Measurements from ENCODE around the gene OTUB1. TPM values are rescaled to one million over a fixed set of nuclear protein-coding genes. Genes with fewer than 3 reads are reported as not detected.
"Not testable (repeated sequence)": the region's sequence is repeated elsewhere in the genome, so short reads cannot be mapped to it uniquely, and the experiment has no call there.

Gene OTUB1
- total RNA-seq, 1 donor from 2014 or later = 51.1 TPM

DNA sequence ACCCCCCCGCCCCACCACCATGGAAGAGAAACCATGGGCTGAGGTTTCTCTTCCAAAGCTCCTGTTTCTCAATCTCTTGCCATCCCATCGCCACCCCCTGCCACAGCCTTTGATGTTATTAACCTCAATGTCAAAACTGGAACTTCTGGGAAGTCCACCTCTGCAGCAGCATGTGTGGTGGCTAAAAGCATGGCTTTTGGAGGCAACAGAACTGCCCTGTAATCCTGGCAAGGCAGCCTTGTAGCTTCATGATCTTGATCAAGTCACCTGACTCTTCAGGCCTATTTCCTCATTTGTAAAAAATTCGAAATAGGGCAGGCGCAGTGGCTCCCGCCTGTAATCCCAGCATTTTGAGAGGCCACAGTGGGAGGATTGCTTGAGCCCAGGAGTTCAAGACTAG, 15.3 kb upstream of the OTUB1 start:
- TF ChIP-seq, protein P1, sequence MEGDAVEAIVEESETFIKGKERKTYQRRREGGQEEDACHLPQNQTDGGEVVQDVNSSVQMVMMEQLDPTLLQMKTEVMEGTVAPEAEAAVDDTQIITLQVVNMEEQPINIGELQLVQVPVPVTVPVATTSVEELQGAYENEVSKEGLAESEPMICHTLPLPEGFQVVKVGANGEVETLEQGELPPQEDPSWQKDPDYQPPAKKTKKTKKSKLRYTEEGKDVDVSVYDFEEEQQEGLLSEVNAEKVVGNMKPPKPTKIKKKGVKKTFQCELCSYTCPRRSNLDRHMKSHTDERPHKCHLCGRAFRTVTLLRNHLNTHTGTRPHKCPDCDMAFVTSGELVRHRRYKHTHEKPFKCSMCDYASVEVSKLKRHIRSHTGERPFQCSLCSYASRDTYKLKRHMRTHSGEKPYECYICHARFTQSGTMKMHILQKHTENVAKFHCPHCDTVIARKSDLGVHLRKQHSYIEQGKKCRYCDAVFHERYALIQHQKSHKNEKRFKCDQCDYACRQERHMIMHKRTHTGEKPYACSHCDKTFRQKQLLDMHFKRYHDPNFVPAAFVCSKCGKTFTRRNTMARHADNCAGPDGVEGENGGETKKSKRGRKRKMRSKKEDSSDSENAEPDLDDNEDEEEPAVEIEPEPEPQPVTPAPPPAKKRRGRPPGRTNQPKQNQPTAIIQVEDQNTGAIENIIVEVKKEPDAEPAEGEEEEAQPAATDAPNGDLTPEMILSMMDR (IDR thresholded peaks at IDR 0.05; ENCODE audit: insufficient read depth, low read length, severe bottlenecking) = no peak
- DNase-seq (ENCODE audit: low read depth) (no peak), FAIRE-seq (no peak)
- Histone ChIP-seq H3K27me3 (ENCODE audit: control insufficient read depth, insufficient read depth, low read length) (no peaks in the 10 kb centered on the region), H3K36me3 (ENCODE audit: control insufficient read depth, insufficient read depth, low read length) (peaks cover 1% of the 10 kb centered on the region), H3K4me3 (ENCODE audit: low read depth, low read length) (no peak overlapping the region)

DNA sequence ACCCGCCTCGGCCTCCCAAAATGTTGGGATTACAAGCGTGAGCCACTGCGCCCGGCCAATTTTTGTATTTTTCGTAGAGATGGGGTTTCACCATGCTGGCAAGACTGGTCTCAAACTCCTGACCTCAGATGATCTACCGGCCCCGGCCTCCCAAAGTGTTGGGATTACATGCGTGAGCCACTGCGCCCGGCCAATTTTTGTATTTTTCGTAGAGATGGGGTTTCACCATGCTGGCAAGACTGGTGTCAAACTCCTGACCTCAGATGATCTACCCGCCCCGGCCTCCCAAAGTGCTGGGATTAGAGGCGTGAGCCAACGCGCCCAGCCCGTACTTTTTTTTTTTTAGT, 12.4 kb upstream of the OTUB1 start:
- not testable (repeated sequence) for H3K36me3 ChIP-seq (ENCODE audit: control insufficient read depth, insufficient read depth, low read length); FAIRE-seq; H3K27me3 ChIP-seq (ENCODE audit: control insufficient read depth, insufficient read depth, low read length); DNase-seq (ENCODE audit: low read depth); H3K4me3 ChIP-seq (ENCODE audit: low read depth, low read length)

DNA sequence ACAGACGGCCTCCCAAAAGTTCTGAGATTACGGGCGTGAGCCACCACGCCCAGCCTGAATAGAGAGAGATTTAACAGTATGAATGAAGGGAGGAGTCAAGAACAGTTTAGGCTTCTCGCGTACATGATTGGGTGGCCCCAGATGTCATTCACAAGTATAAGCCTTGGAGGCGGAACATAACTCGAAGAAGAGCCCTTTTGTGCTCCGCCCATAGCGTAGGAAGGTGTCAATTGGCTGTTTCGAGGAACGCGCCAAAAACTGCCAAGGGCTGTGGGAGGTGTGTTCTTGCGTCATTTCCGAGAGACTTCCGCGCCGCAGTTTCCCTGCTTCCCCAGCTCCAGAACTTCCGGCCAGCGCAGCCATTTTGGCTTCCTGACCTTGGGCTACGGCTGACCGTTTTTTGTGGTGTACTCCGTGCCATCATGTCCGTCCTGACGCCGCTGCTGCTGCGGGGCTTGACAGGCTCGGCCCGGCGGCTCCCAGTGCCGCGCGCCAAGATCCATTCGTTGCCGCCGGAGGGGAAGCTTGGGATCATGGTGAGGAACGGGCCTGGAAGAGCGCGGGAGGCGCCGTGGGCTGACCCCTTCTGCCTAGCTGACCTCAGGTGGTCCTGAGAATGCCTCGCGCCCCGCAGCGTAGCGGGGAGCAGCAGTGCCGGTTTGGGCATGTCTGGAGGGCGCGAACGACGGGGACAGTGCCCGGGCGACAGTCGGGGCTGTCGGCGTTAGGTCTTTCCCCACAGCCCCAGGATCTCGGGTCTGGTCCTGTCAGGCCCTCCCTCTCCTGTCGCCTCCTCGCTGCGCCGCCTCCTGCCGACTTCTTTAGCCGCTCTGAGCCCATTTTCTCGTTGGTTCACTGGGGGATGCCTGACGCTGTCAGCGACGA, 11.7 kb upstream of the OTUB1 start, which contains the start of gene COX8A:
TSS of gene COX8A (plus strand) at position 362 of the 885 bp plus-strand sequence. CDS start at position 423, 61 bp downstream.
- no peaks in the 10 kb centered on the region for H3K27me3 ChIP-seq (ENCODE audit: control insufficient read depth, insufficient read depth, low read length)
- TF ChIP-seq, protein P1 (IDR thresholded peaks at IDR 0.05; ENCODE audit: insufficient read depth, low read length, severe bottlenecking) = peak; percentile 16
- FAIRE-seq (peak; percentile 64), DNase-seq (ENCODE audit: low read depth) (peak; percentile 100)
- H3K4me3 ChIP-seq (ENCODE audit: low read depth, low read length) = peak within 1 kb of the TSS; percentile 81
- H3K36me3 ChIP-seq (ENCODE audit: control insufficient read depth, insufficient read depth, low read length) = peaks cover 5% of the 10 kb centered on the region

DNA sequence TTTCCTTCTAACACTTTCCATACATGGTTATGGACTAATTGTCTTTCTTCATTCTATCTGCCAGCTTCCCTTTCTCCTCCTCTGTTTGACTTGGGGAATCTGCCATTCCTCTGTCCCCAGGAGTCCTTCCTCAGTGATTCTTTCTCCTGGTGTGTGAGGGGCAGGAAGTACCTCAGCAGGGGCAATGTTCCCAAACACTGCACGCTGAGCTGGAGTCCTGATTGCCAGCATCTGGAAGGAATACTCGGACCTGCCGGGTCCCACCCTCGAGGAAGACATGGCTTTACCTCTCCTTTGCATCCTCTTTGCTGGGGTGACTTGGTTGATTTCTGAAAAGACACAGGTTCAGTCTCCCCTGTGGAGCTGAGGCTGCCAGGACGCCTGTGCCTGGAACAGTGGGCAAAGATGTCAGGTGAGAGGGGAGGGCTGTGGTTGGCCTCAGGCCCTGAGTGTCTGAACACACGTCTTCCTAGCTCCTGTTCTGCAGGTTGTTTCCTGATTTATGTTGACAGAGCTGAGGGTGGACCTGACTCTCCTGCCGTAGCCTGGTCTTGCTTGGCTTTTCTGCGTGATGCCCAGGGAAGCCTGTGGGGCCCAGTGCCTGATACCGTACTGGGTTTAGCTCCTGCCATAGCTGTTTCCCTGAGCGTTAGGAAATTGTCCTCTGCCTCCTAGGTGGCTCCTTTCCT, 7.5 kb upstream of the OTUB1 start:
- TF ChIP-seq, protein P1 (IDR thresholded peaks at IDR 0.05; ENCODE audit: insufficient read depth, low read length, severe bottlenecking) = no peak
- no peak for FAIRE-seq

DNA sequence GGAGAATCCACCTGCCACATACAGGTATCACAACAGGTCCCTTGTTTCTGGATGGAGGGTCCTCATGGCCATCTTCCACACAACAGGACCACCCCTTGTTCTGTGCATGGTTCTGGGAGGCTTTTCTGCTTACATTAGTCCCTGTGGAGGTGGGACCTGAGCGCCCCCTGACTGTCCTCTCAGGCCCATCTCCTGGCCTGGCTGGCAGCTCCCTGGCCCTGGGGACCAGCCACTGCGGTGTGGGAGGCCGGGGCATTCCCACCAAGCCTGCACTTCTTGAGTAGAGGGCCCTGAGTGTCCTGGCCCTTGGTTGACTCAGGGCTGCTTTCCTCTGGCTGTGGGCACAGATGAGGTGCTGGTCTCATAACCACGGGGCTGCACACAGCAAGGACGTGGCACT, 6.8 kb upstream of the OTUB1 start:
- Histone ChIP-seq H3K27me3 (ENCODE audit: control insufficient read depth, insufficient read depth, low read length) (no peaks in the 10 kb centered on the region), H3K36me3 (ENCODE audit: control insufficient read depth, insufficient read depth, low read length) (peaks cover 5% of the 10 kb centered on the region), H3K4me3 (ENCODE audit: low read depth, low read length) (no peak overlapping the region)
- FAIRE-seq (no peak), DNase-seq (ENCODE audit: low read depth) (no peak)
- TF ChIP-seq, protein P1 (IDR thresholded peaks at IDR 0.05; ENCODE audit: insufficient read depth, low read length, severe bottlenecking) = no peak

More for the DNA sequence above, 7.5 kb upstream of the OTUB1 start:
- H3K27me3 ChIP-seq (ENCODE audit: control insufficient read depth, insufficient read depth, low read length) = no peaks in the 10 kb centered on the region
- peaks cover 5% of the 10 kb centered on the region for H3K36me3 ChIP-seq (ENCODE audit: control insufficient read depth, insufficient read depth, low read length)
- no peak for DNase-seq (ENCODE audit: low read depth)
- no peak overlapping the region for H3K4me3 ChIP-seq (ENCODE audit: low read depth, low read length)

DNA sequence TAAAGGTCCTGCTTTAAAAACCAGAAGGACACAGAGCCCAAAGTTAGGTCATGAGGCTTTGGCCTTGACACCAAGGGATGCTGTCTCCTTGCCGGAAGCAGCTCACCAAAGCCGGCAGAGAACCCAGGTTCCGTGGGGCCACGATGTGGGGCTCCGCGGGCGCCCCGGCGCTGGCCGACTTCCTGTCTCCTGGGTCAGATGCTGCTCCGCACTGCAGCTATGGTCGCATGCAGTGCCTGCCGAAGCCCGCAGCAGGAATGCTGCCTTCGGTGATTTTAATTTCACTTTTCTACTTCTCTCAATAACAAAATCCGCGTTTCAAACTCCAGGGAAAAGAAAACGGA, 454 bp upstream of the OTUB1 start:
- no peak for FAIRE-seq
- no peaks in the 10 kb centered on the region for H3K27me3 ChIP-seq (ENCODE audit: control insufficient read depth, insufficient read depth, low read length)
- H3K4me3 ChIP-seq (ENCODE audit: low read depth, low read length) = peak overlapping the region; percentile 99
- peaks cover 9% of the 10 kb centered on the region for H3K36me3 ChIP-seq (ENCODE audit: control insufficient read depth, insufficient read depth, low read length)
- DNase-seq (ENCODE audit: low read depth) = no peak
- TF ChIP-seq, protein P1 (IDR thresholded peaks at IDR 0.05; ENCODE audit: insufficient read depth, low read length, severe bottlenecking) = no peak
